Anterior cingulate cortex (tissue), 58 donors: ENCODE results near the gene COL16A1.

Experiments used
- DNase-seq, 58 donors: peaks; one replicate each; lab custom pipeline; 2025; lab: John Stamatoyannopoulos, UW

Gene COL16A1

GRCh38 chr1:31703431-31704270 lies at the start of gene COL16A1:
COL16A1 (minus strand) TSS chr1:31704017; CDS start chr1:31702193, 1,824 bp downstream.
- DNase-seq = peak in 50 of 58 donors; percentile 6 to 81 (median 53)

GRCh38 chr1:31752952-31753475 lies 49.2 kb upstream of the COL16A1 start:
- peak in 48 of 58 donors; percentile 15 to 81 (median 50) for DNase-seq

GRCh38 chr1:31752258-31752657 lies 48.4 kb upstream of the COL16A1 start:
- no peak for DNase-seq

- DNase-seq = no peak
Observed at GRCh38 chr1:31751822-31752241, 48.0 kb upstream of the COL16A1 start.

- DNase-seq = peak in 7 of 58 donors; percentile 14 to 48 (median 20)
Observed at GRCh38 chr1:31750858-31751510, 47.2 kb upstream of the COL16A1 start.

GRCh38 chr1:31749785-31750735 lies 46.2 kb upstream of the COL16A1 start:
- DNase-seq = no peak

- DNase-seq = no peak
Observed at GRCh38 chr1:31748365-31748764, 44.5 kb upstream of the COL16A1 start.

- no peak for DNase-seq
Observed at GRCh38 chr1:31747304-31747703, 43.5 kb upstream of the COL16A1 start.

- peak in 1 of 58 donors; percentile 35 for DNase-seq
Observed at GRCh38 chr1:31746687-31747086, 42.9 kb upstream of the COL16A1 start.

- DNase-seq = peak in 23 of 58 donors; percentile 12 to 50 (median 32)
Observed at GRCh38 chr1:31745946-31746670, 42.3 kb upstream of the COL16A1 start.

- peak in 54 of 58 donors; percentile 12 to 81 (median 44) for DNase-seq
Observed at GRCh38 chr1:31745096-31745945, 41.5 kb upstream of the COL16A1 start.

GRCh38 chr1:31744165-31744888 lies 40.5 kb upstream of the COL16A1 start:
- DNase-seq = no peak

GRCh38 chr1:31742462-31743212 lies 38.8 kb upstream of the COL16A1 start:
- DNase-seq = peak in 1 of 58 donors; percentile 19

- DNase-seq = peak in 1 of 58 donors; percentile 19
Observed at GRCh38 chr1:31739346-31739745, 35.5 kb upstream of the COL16A1 start.

GRCh38 chr1:31736675-31737074 lies 32.9 kb upstream of the COL16A1 start:
- peak in 37 of 58 donors; percentile 13 to 78 (median 42) for DNase-seq

- DNase-seq = no peak
Observed at GRCh38 chr1:31735571-31735970, 31.8 kb upstream of the COL16A1 start.

- DNase-seq = no peak
Observed at GRCh38 chr1:31734582-31735107, 30.8 kb upstream of the COL16A1 start.
